CD4-positive, alpha-beta T cell (primary cell): Measurements from ENCODE around the gene RGS9. TPM values are rescaled to one million over a fixed set of nuclear protein-coding genes. Genes with fewer than 3 reads are reported as not detected.

Experiments used
- ATAC-seq: fragments of 200-7000 bp; cut with Tn5 transposase; one replicate; pipeline ENCODE4 v1.10.0; 2022; ENCODE audit warnings: mild to moderate bottlenecking; ENCODE audit not compliant: poor library complexity
- CTCF ChIA-PET: fragments of 350-600 bp; sonication (Branson Sonifier 250); formaldehyde crosslinking; loops from one replicate; lab custom pipeline; 2021; ENCODE audit warnings: antibody characterized with exemption, inconsistent platforms; lab: Charles Lee
- POLR2A ChIA-PET: fragments of 350-600 bp; sonication (Branson Sonifier 250); formaldehyde crosslinking; loops from one replicate; lab custom pipeline; 2021; ENCODE audit warnings: antibody characterized with exemption, inconsistent platforms; lab: Charles Lee
- DNase-seq, 14 experiments: peaks; one replicate each; pipeline ENCODE4 v3.0.0-alpha.2; 2013 to 2020; ENCODE audit warnings: mixed read lengths in 2 of 14
- H3K27ac ChIP-seq, 2 donors: one replicate each; pipeline versions ENCODE4 v1.5.1 to v1.7.0; 2013; ENCODE audit warnings: low read length in 2 of 2, low read depth in 1 of 2, mild to moderate bottlenecking in 1 of 2
- H3K27me3 ChIP-seq, 2 experiments: 1 replicate in 1 of 2; 2 replicates in 1 of 2; pipeline versions ENCODE4 v1.6.1 to v1.7.0; 2013; ENCODE audit warnings: low read length in 2 of 2, control low read depth in 1 of 2, mild to moderate bottlenecking in 1 of 2, moderate library complexity in 1 of 2; ENCODE audit not compliant: insufficient read depth in 2 of 2, control insufficient read depth in 1 of 2
- H3K36me3 ChIP-seq: one replicate; pipeline ENCODE4 v1.6.1; 2013; ENCODE audit warnings: low read length, control low read depth; ENCODE audit not compliant: insufficient read depth
- H3K4me1 ChIP-seq: one replicate; pipeline ENCODE4 v1.6.1; 2013; ENCODE audit warnings: low read length, control low read depth; ENCODE audit not compliant: insufficient read depth
- H3K4me3 ChIP-seq: one replicate; pipeline ENCODE4 v1.5.1; 2013; ENCODE audit warnings: mild to moderate bottlenecking, low read length, moderate library complexity
- H3K9me3 ChIP-seq, 2 experiments: 1 replicate in 1 of 2; 2 replicates in 1 of 2; pipeline versions ENCODE4 v1.6.1 to v1.7.0; 2013; ENCODE audit warnings: low read length in 2 of 2, mild to moderate bottlenecking in 2 of 2, control low read depth in 1 of 2, moderate library complexity in 1 of 2; ENCODE audit not compliant: control insufficient read depth in 1 of 2, insufficient read depth in 1 of 2
- H3K27ac Mint-ChIP-seq: one replicate; pipeline ENCODE4 v1.8.0; 2020; ENCODE audit warnings: mixed read lengths
- H3K27me3 Mint-ChIP-seq: one replicate; pipeline ENCODE4 v1.8.0; 2021; ENCODE audit warnings: mixed read lengths
- H3K36me3 Mint-ChIP-seq: one replicate; pipeline ENCODE4 v1.8.0; 2021; ENCODE audit warnings: low read depth, mixed read lengths
- H3K4me1 Mint-ChIP-seq: one replicate; pipeline ENCODE4 v1.8.0; 2021; ENCODE audit warnings: low read depth, mixed read lengths
- H3K4me3 Mint-ChIP-seq: one replicate; pipeline ENCODE4 v1.8.0; 2020; ENCODE audit warnings: mild to moderate bottlenecking, mixed read lengths
- H3K9me3 Mint-ChIP-seq: one replicate; pipeline ENCODE4 v1.8.0; 2020; ENCODE audit warnings: mixed read lengths
- CTCF ChIP-seq: fragments of 200-600 bp; IDR thresholded peaks from one replicate; pipeline ENCODE4 v1.8.0; 2022; ENCODE audit warnings: antibody characterized with exemption, mild to moderate bottlenecking
- intact Hi-C, 2 experiments: fragments of 100-400 bp; cut with DNase I in 1 of 2; cut with micrococcal nuclease in 1 of 2; formaldehyde crosslinking; loops; one replicate each; pipeline versions ENCODE4 v1.15.1 to v1.9.0; 2023 to 2025; cut with DNase I, micrococcal nuclease
- total RNA-seq, 174 experiments: library from RNA in 2 of 174; stranded (reverse) in 2 of 174; gene quantifications; one replicate each; pipeline ENCODE4 v1.2.3 and lab custom pipeline; 2021 to 2026

The RGS9 gene
- total RNA-seq, 2 experiments from 2014 or later: 0.60 to 0.73 TPM

- Mint-ChIP-seq H3K4me3 (no peak overlapping the region), H3K9me3 (peaks cover 4% of the 10 kb centered on the region), H3K4me1 (peaks cover 26% of the 10 kb centered on the region), H3K27me3 (peaks cover 12% of the 10 kb centered on the region), H3K27ac (no peak overlapping the region), H3K36me3 (no peaks in the 10 kb centered on the region)
- Histone ChIP-seq H3K36me3 (no peaks in the 10 kb centered on the region), H3K4me1 (peaks cover 9% of the 10 kb centered on the region), H3K27ac (no peak overlapping the region), H3K9me3 (peaks cover 0 to 4% of the 10 kb centered on the region in 2 experiments), H3K27me3 (peaks cover 0 to 3% of the 10 kb centered on the region in 2 experiments), H3K4me3 (no peak overlapping the region)
- intact Hi-C loops: no loop called here
- ChIA-PET CTCF (no interaction called here), POLR2A (no interaction called here)
- no peak for ATAC-seq
- DNase-seq: no peak
- no peak for TF ChIP-seq CTCF
Observed at GRCh38 chr17:65261152-65261551, 124.0 kb downstream of the RGS9 start.

DNA sequence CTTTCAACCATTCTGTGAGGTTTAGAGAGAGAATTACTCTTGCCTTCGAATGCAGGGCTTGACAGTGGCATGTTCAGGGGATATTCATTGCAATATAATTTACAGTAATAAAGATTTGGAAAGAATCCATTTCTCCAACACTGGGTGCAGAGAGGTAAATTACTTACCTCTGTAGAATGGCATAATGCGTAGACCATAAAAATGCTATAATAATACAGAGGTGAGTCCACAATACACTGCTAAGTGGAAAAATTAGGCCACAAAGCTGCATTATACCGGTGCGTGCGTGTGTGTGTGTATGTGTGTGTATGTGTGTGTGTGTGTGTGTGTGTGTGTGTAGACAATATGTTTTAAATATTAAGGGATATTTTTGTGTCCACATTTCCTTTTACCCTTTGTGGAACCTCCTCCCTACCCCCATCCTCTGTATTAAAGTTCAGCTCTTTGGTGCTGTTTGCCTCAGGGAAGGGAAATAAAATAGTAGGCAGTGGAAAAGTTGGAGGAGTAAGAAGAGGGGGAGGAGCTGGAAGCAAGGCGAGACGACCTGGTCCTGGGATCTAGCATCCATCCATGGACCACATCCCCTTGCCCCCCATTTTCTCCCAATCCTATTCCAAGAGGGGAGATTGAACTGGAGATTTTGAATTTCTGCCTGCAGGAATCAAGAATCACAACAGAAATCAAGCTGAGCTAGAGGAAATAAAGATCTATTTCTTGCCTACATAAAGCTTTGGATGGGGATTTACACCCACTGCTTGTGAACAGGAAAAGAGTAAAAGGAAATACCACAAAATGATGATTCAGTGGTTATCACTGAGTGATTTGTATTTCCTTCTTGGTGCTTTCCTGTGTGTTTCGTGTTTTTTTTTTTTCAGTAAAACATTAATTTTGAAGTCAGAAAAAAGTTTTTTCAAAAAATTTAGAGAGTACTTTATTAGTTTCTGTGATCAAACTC lies 124.8 kb downstream of the RGS9 start:
- peaks cover 8% of the 10 kb centered on the region for H3K27me3 Mint-ChIP-seq
- no peaks in the 10 kb centered on the region for H3K36me3 Mint-ChIP-seq
- intact Hi-C loops: no loop called here
- Histone ChIP-seq H3K4me3 (no peak overlapping the region), H3K27ac (no peak overlapping the region), H3K36me3 (no peaks in the 10 kb centered on the region), H3K9me3 (peaks cover 0 to 2% of the 10 kb centered on the region in 2 experiments), H3K4me1 (peaks cover 9% of the 10 kb centered on the region), H3K27me3 (peaks cover 0 to 3% of the 10 kb centered on the region in 2 experiments)
- no peak overlapping the region for H3K4me3 Mint-ChIP-seq
- peaks cover 26% of the 10 kb centered on the region for H3K4me1 Mint-ChIP-seq
- H3K27ac Mint-ChIP-seq: no peak overlapping the region
- no peak for TF ChIP-seq CTCF
- ATAC-seq (no peak), DNase-seq (peak in 3 of 14 experiments; percentile 17 to 41 (median 19))
- H3K9me3 Mint-ChIP-seq: peaks cover 5% of the 10 kb centered on the region
- ChIA-PET CTCF (interaction anchor here (0.6 kb wide), 1 partner anchor 251 kb away, joined by 3 read pairs; no protein-coding TSS in a partner anchor), POLR2A (interaction anchor here (0.7 kb wide), 1 partner anchor 28 kb away, joined by 3 read pairs; no protein-coding TSS in a partner anchor)

DNA sequence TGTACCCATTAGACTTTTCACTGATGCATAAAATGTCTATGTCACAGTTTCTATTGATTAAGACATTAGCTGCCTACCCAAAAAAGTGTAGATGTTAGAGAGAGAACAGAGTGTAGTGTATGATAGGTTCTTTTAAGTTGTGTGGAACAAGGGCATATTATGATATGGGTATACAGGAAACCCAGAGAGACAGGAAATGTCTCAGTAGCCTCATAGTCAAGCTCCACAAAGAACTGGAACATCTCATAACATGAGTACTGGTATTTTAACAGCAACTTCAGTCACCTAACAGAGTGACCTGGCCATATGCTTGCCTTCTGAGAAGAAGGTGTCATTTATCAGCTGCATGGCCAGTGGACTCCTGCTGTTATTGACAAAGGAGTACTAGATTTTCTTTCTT lies 128.1 kb downstream of the RGS9 start:
- no peaks in the 10 kb centered on the region for H3K36me3 Mint-ChIP-seq
- H3K36me3 ChIP-seq: no peaks in the 10 kb centered on the region
- ChIA-PET CTCF (no interaction called here), POLR2A (no interaction called here)
- H3K27ac ChIP-seq: no peak overlapping the region
- DNase-seq (peak in 1 of 14 experiments; percentile 5), ATAC-seq (no peak)
- no peak overlapping the region for H3K4me3 ChIP-seq
- no peaks in the 10 kb centered on the region for H3K9me3 ChIP-seq
- no peaks in the 10 kb centered on the region for H3K27me3 Mint-ChIP-seq
- intact Hi-C loops: no loop called here
- no peak for TF ChIP-seq CTCF
- peaks cover 9% of the 10 kb centered on the region for H3K4me1 ChIP-seq
- peaks cover 6% of the 10 kb centered on the region for H3K9me3 Mint-ChIP-seq
- no peak overlapping the region for H3K27ac Mint-ChIP-seq
- peaks cover 26% of the 10 kb centered on the region for H3K4me1 Mint-ChIP-seq
- no peaks in the 10 kb centered on the region for H3K27me3 ChIP-seq
- no peak overlapping the region for H3K4me3 Mint-ChIP-seq
